ENCODE measurements around the gene YEATS2.

- TF ChIP-seq CTCF (IDR thresholded peaks at IDR 0.05) (no peak), POLR2A (IDR thresholded peaks at IDR 0.05) (no peak)
Measured at GRCh38 chr3:183695569-183696364, 1.8 kb upstream of the YEATS2 start.

Data from uterus (tissue), 2 donors.